Naive thymus-derived CD8-positive, alpha-beta T cell (primary cell): ENCODE measurements around the gene SEC61B. TPM values are rescaled to one million over a fixed set of nuclear protein-coding genes. Genes with fewer than 3 reads are reported as not detected.

ENCODE experiments used
- ATAC-seq, 2 donors: fragments of 150-1000 bp; cut with Tn5 transposase in 1 of 2; sonication (Bioruptor Pico), chemical (Tn5 transposase) in 1 of 2; 1 replicate in 1 of 2; 2 replicates in 1 of 2; pipeline ENCODE4 v1.10.0; 2021; ENCODE audit warnings: mild to moderate bottlenecking in 2 of 2, moderate library complexity in 2 of 2
- POLR2A ChIA-PET: fragments of 350-600 bp; sonication (Branson Sonifier 250); formaldehyde crosslinking; loops from one replicate; lab custom pipeline; 2021; ENCODE audit warnings: antibody characterized with exemption; lab: Charles Lee
- DNase-seq, 10 donors: peaks; one replicate each; pipeline versions ENCODE4 v3.0.0 to v3.0.0-alpha.2; 2020 to 2022
- H3K27ac Mint-ChIP-seq, 10 donors: one replicate each; pipeline ENCODE4 v1.8.0; 2020 to 2022; ENCODE audit warnings: mild to moderate bottlenecking in 10 of 10, mixed read lengths in 10 of 10, moderate library complexity in 4 of 10, inconsistent platforms in 1 of 10
- H3K27me3 Mint-ChIP-seq, 5 donors: one replicate each; pipeline ENCODE4 v1.8.0; 2021 to 2022; ENCODE audit warnings: mixed read lengths in 5 of 5
- H3K36me3 Mint-ChIP-seq, 3 donors: one replicate each; pipeline ENCODE4 v1.8.0; 2020 to 2022; ENCODE audit warnings: mixed read lengths in 3 of 3, mild to moderate bottlenecking in 2 of 3, inconsistent platforms in 1 of 3
- H3K4me1 Mint-ChIP-seq, 4 donors: one replicate each; pipeline ENCODE4 v1.8.0; 2021 to 2022; ENCODE audit warnings: mixed read lengths in 4 of 4
- H3K4me3 Mint-ChIP-seq, 10 donors: one replicate each; pipeline ENCODE4 v1.8.0; 2020 to 2022; ENCODE audit warnings: mild to moderate bottlenecking in 10 of 10, mixed read lengths in 10 of 10, moderate library complexity in 6 of 10, inconsistent platforms in 1 of 10
- H3K9me3 Mint-ChIP-seq, 9 donors: one replicate each; pipeline ENCODE4 v1.8.0; 2020 to 2022; ENCODE audit warnings: mixed read lengths in 9 of 9, mild to moderate bottlenecking in 3 of 9, inconsistent platforms in 1 of 9, moderate library complexity in 1 of 9
- polyA plus RNA-seq, 3 donors: library from polyadenylated mRNA; unstranded; fragments of 300-500 nt; fragmentation: Illumina TruSeq; gene quantifications; one replicate each; pipeline ENCODE4 v1.2.3, GENCODE V29; 2021
- total RNA-seq, 8 experiments: library from RNA in 2 of 8; stranded (reverse) in 2 of 8; gene quantifications; one replicate each; pipeline ENCODE4 v1.2.3 and lab custom pipeline; 2021 to 2026

Gene SEC61B
- total and polyA plus RNA-seq, 5 experiments from 2014 or later = 47.4 to 285 (median 218) TPM

GRCh38 chr9:99197987-99198386, 24.1 kb upstream of the SEC61B start:
- Mint-ChIP-seq H3K9me3 (no peaks in the 10 kb centered on the region), H3K36me3 (no peaks in the 10 kb centered on the region), H3K4me1 (peaks cover 4 to 7% (median 6%) of the 10 kb centered on the region in 4 donors), H3K27ac (peak overlapping the region in 1 of 10 donors; percentile 82), H3K27me3 (peaks cover 0 to 4% (median 0%) of the 10 kb centered on the region in 5 donors), H3K4me3 (no peak overlapping the region)
- ATAC-seq (no peak), DNase-seq (no peak)
- POLR2A ChIA-PET = interaction anchor here (0.9 kb wide), 1 partner anchor 16 kb away, joined by 3 read pairs; no protein-coding TSS in a partner anchor

DNA sequence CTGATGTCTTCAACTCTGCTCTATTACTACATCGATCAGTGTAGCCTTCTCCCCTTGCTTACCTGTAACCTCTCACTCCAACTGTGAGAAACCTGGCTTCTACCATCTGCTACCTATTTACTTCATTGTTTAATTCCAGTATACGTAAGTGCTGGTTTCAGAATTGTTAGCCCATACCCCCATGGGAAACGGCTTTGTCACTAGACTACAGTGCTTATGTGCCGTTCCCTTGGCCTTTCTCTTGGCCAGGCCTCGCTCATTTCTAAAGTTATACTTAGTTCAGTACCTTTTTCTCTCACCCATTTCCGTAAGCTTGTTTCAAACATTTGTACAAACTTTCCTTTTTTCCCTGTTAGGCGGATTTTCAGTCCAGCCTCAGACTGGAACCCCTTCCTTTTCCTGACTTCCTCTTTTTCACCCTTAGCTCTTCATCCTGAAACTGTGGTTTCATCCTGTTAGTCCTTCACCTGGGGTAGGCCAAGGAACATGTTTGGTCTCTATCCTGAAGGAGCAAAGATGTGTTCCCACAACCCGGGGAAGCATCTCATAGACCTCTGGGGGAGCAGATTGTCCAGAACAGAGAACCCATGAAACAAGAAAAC, 22.0 kb upstream of the SEC61B start:
- Mint-ChIP-seq H3K27me3 (peaks cover 0 to 4% (median 0%) of the 10 kb centered on the region in 5 donors), H3K27ac (no peak overlapping the region), H3K9me3 (no peaks in the 10 kb centered on the region), H3K36me3 (no peaks in the 10 kb centered on the region), H3K4me3 (no peak overlapping the region), H3K4me1 (no peaks in the 10 kb centered on the region)
- ATAC-seq = no peak
- DNase-seq = no peak
- POLR2A ChIA-PET = no interaction called here

DNA sequence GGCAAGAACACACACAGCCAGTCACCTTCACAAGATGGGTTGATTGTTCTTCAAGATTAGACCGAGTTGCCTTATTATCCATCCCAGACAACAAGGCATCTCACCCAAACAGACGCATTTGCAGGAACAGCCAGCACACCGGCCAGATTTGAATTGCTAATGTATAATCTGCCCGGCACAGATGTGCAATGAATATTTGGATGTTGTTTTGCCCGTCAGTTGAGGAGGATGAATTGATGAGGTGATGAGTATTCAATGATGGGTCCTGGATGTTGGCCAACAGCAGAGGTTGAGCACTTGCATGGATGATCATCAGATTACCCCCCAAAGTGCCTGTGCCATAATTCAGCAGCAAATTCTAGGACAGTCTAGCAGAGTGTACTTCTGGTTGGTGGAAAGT, 20.5 kb upstream of the SEC61B start:
- no peaks in the 10 kb centered on the region for H3K36me3 Mint-ChIP-seq
- no peaks in the 10 kb centered on the region for H3K4me1 Mint-ChIP-seq
- POLR2A ChIA-PET = interaction anchor here (1.5 kb wide), 1 partner anchor 20 kb away, joined by 3 read pairs; the partner anchor contains the start of gene ALG2
- peaks cover 0 to 9% (median 4%) of the 10 kb centered on the region in 9 donors for H3K9me3 Mint-ChIP-seq
- no peak overlapping the region for H3K4me3 Mint-ChIP-seq
- no peak overlapping the region for H3K27ac Mint-ChIP-seq
- ATAC-seq = no peak
- no peak for DNase-seq
- H3K27me3 Mint-ChIP-seq = peaks cover 0 to 4% (median 0%) of the 10 kb centered on the region in 5 donors

GRCh38 chr9:99210572-99210971, 11.5 kb upstream of the SEC61B start:
- POLR2A ChIA-PET = no interaction called here
- H3K4me1 Mint-ChIP-seq = peaks cover 1 to 11% (median 6%) of the 10 kb centered on the region in 4 donors
- peaks cover 0 to 4% (median 0%) of the 10 kb centered on the region in 5 donors for H3K27me3 Mint-ChIP-seq
- peaks cover 17 to 25% (median 19%) of the 10 kb centered on the region in 3 donors for H3K36me3 Mint-ChIP-seq
- no peak overlapping the region for H3K4me3 Mint-ChIP-seq
- no peak overlapping the region for H3K27ac Mint-ChIP-seq
- ATAC-seq (no peak), DNase-seq (no peak)
- H3K9me3 Mint-ChIP-seq = peaks cover 10 to 46% (median 29%) of the 10 kb centered on the region in 9 donors

DNA sequence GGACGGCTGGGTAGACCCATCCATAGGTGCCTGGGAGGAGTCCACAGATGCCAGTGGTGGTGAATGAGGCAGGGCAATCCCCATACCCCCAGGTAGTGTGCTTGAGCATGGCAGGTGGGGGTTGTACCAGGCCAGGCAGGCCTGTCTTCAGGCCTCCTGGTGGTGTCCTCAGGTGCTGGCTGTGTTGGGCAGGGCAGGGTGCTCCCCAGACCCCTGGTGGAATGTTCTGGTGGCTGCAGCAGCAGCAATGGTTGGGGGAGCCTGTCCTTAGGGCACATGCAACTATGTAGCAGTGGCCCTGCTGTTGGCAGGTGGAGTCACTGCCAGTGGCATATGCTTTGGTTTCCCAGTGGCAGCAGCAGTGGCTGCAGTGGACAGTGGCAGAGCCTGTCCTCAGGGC, 10.3 kb upstream of the SEC61B start:
- H3K4me3 Mint-ChIP-seq = no peak overlapping the region
- H3K36me3 Mint-ChIP-seq = peaks cover 22 to 25% (median 25%) of the 10 kb centered on the region in 3 donors
- POLR2A ChIA-PET = interaction anchor here (0.9 to 1.9 kb wide), 2 partner anchors 10 to 62 kb away, joined by 3 to 5 read pairs; partner anchors contain the start of genes ALG2 and SEC61B
- H3K27me3 Mint-ChIP-seq = peaks cover 0 to 4% (median 0%) of the 10 kb centered on the region in 5 donors
- no peak for DNase-seq
- no peak for ATAC-seq
- H3K4me1 Mint-ChIP-seq = peaks cover 3 to 20% (median 9%) of the 10 kb centered on the region in 4 donors
- peaks cover 10 to 40% (median 25%) of the 10 kb centered on the region in 9 donors for H3K9me3 Mint-ChIP-seq
- H3K27ac Mint-ChIP-seq = no peak overlapping the region

- POLR2A ChIA-PET = interaction anchor here (0.9 kb wide), 1 partner anchor 16 kb away, joined by 3 read pairs; no protein-coding TSS in a partner anchor
- H3K4me3 Mint-ChIP-seq = no peak overlapping the region
Measured at GRCh38 chr9:99213197-99213596, 8.9 kb upstream of the SEC61B start.

DNA sequence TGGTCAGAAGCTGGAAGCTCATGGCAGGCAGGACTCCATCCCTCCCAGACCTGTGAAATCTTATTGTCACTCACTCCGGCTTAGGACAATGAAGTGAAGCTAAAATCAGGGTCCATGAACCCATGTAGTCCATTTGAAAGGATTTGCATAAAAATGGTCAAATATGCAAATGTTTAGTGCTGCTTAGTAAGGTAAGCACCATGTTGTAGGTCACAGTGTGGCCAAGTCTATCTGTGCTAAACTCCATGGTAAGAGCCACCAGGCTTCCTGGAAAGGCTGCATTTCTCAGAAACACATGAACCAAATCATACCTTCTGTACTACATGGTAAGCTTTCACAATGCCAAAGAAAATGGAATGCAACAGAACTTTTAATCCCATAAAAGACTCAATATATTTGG, 6.0 kb upstream of the SEC61B start:
- peaks cover 19 to 57% (median 45%) of the 10 kb centered on the region in 4 donors for H3K4me1 Mint-ChIP-seq
- H3K27me3 Mint-ChIP-seq = no peaks in the 10 kb centered on the region

More at GRCh38 chr9:99213197-99213596, 8.9 kb upstream of the SEC61B start:
- peaks cover 5 to 31% (median 20%) of the 10 kb centered on the region in 4 donors for H3K4me1 Mint-ChIP-seq
- DNase-seq = no peak
- no peak for ATAC-seq
- H3K27me3 Mint-ChIP-seq = peaks cover 0 to 4% (median 0%) of the 10 kb centered on the region in 5 donors
- H3K27ac Mint-ChIP-seq = no peak overlapping the region
- peaks cover 26 to 36% (median 33%) of the 10 kb centered on the region in 3 donors for H3K36me3 Mint-ChIP-seq
- H3K9me3 Mint-ChIP-seq = peaks cover 6 to 26% (median 15%) of the 10 kb centered on the region in 9 donors

GRCh38 chr9:99220011-99220410, 2.1 kb upstream of the SEC61B start:
- peaks cover 38 to 82% (median 77%) of the 10 kb centered on the region in 4 donors for H3K4me1 Mint-ChIP-seq
- H3K9me3 Mint-ChIP-seq = no peaks in the 10 kb centered on the region
- no peaks in the 10 kb centered on the region for H3K27me3 Mint-ChIP-seq
- peaks cover 20 to 50% (median 24%) of the 10 kb centered on the region in 3 donors for H3K36me3 Mint-ChIP-seq
- POLR2A ChIA-PET = no interaction called here
- ATAC-seq (no peak), DNase-seq (no peak)
- peak overlapping the region; percentile 43 to 100 (median 74) for H3K4me3 Mint-ChIP-seq
- peak overlapping the region in 8 of 10 donors; percentile 2 to 89 (median 75) for H3K27ac Mint-ChIP-seq

More for the DNA sequence above, 6.0 kb upstream of the SEC61B start:
- POLR2A ChIA-PET = interaction anchor here (1.2 kb wide), 1 partner anchor 9 kb away, joined by 3 read pairs; no protein-coding TSS in a partner anchor
- peaks cover 24 to 44% (median 28%) of the 10 kb centered on the region in 3 donors for H3K36me3 Mint-ChIP-seq
- H3K9me3 Mint-ChIP-seq = peaks cover 0 to 3% (median 0%) of the 10 kb centered on the region in 9 donors
- H3K27ac Mint-ChIP-seq = no peak overlapping the region
- no peak for DNase-seq
- no peak overlapping the region for H3K4me3 Mint-ChIP-seq
- no peak for ATAC-seq

DNA sequence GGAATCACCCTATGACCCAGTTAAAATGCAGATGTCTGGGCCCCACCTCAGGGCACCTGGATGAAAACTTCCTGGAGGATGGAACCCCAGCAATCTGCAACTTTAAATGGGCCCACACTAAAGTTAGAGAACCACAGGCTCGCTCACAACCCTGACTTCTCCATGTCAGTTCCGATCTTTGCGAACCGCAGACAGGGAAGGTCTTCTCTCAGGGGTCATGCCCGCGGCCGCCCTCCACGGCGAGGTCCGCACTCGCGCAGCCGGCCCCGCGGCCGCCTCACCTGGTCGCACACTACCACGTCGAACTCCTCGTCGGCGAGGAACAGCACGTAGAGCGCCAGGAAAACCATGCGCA, 839 bp upstream of the SEC61B start:
- Mint-ChIP-seq H3K27me3 (no peaks in the 10 kb centered on the region), H3K9me3 (no peaks in the 10 kb centered on the region), H3K4me3 (peak overlapping the region; percentile 85 to 100 (median 98)), H3K36me3 (peaks cover 13 to 54% (median 16%) of the 10 kb centered on the region in 3 donors), H3K27ac (peak overlapping the region; percentile 81 to 100 (median 92)), H3K4me1 (peaks cover 45 to 88% (median 83%) of the 10 kb centered on the region in 4 donors)
- DNase-seq (no peak), ATAC-seq (no peak)
- POLR2A ChIA-PET = interaction anchor here (0.7 to 1.8 kb wide), 5 partner anchors 9 to 274 kb away, joined by 3 to 5 read pairs (median 4); no protein-coding TSS in a partner anchor

GRCh38 chr9:99222416-99223270, 561 bp downstream of the SEC61B start:
- H3K27me3 Mint-ChIP-seq = no peaks in the 10 kb centered on the region
- peaks cover 43 to 82% (median 79%) of the 10 kb centered on the region in 4 donors for H3K4me1 Mint-ChIP-seq
- ATAC-seq = peak in 1 of 2 donors; percentile 41
- DNase-seq = no peak
- peak overlapping the region; percentile 95 to 100 (median 98) for H3K4me3 Mint-ChIP-seq
- peaks cover 9 to 52% (median 11%) of the 10 kb centered on the region in 3 donors for H3K36me3 Mint-ChIP-seq
- POLR2A ChIA-PET = interaction anchor here (0.6 to 1.8 kb wide), 9 partner anchors 11 to 597 kb away, joined by 3 to 5 read pairs (median 3); no protein-coding TSS in a partner anchor
- no peaks in the 10 kb centered on the region for H3K9me3 Mint-ChIP-seq
- H3K27ac Mint-ChIP-seq = peak overlapping the region; percentile 99 to 100 (median 100)

DNA sequence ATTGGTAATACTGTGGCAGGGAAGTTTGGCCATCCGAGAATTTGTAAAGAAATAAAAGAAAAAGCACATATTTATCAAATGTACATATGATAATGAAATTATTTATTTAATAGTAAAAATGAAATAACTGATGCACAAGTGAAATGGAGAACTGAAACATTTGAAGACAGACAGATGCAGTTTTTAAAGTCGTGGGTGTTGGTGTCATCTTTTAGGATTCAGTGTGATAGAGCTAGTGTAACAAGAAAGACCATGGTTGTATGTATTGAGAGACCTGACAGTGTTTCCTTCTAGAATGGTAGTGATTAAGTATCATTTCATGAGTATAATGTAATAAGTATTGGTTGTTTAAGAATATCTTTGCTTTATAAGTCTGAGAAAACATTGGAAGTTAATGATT, 2.4 kb downstream of the SEC61B start:
- DNase-seq (no peak), ATAC-seq (no peak)
- H3K4me1 Mint-ChIP-seq = peaks cover 37 to 68% (median 67%) of the 10 kb centered on the region in 4 donors
- peak overlapping the region in 6 of 10 donors; percentile 8 to 98 (median 68) for H3K4me3 Mint-ChIP-seq
- H3K9me3 Mint-ChIP-seq = no peaks in the 10 kb centered on the region
- peaks cover 0 to 54% (median 6%) of the 10 kb centered on the region in 3 donors for H3K36me3 Mint-ChIP-seq
- POLR2A ChIA-PET = interaction anchor here (1.3 kb wide), 1 partner anchor 8 kb away, joined by 3 read pairs; no protein-coding TSS in a partner anchor
- H3K27me3 Mint-ChIP-seq = no peaks in the 10 kb centered on the region
- H3K27ac Mint-ChIP-seq = peak overlapping the region in 5 of 10 donors; percentile 17 to 73 (median 27)

- peaks cover 30 to 56% (median 53%) of the 10 kb centered on the region in 4 donors for H3K4me1 Mint-ChIP-seq
- H3K4me3 Mint-ChIP-seq = peak overlapping the region in 1 of 10 donors; percentile 10
- DNase-seq (no peak), ATAC-seq (no peak)
- peak overlapping the region in 2 of 10 donors; percentile 41 to 56 for H3K27ac Mint-ChIP-seq
- H3K27me3 Mint-ChIP-seq = no peaks in the 10 kb centered on the region
- H3K9me3 Mint-ChIP-seq = no peaks in the 10 kb centered on the region
- POLR2A ChIA-PET = no interaction called here
- peaks cover 0 to 64% (median 6%) of the 10 kb centered on the region in 3 donors for H3K36me3 Mint-ChIP-seq
Measured at GRCh38 chr9:99226054-99226453, 4.0 kb downstream of the SEC61B start.
